Prostate gland (tissue), 2 donors: ENCODE measurements around the gene AKT3. TPM values are rescaled to one million over a fixed set of nuclear protein-coding genes. Genes with fewer than 3 reads are reported as not detected.

Experiments used
- DNase-seq: peaks from one replicate; pipeline ENCODE4 v3.0.0-alpha.2; 2019; ENCODE audit warnings: low spot score
- H3K27ac ChIP-seq, 2 donors: fragments of 200-600 bp; sonication (generic); 2 replicates each; pipeline ENCODE4 v1.5.1; 2017 to 2019
- H3K27me3 ChIP-seq: fragments of 200-600 bp; sonication (generic); replicated peaks from 2 replicates; pipeline ENCODE4 v1.5.1; 2019; ENCODE audit not compliant: insufficient read depth
- H3K36me3 ChIP-seq, 2 donors: fragments of 200-600 bp; sonication (generic); 1 replicate in 1 of 2; 2 replicates in 1 of 2; pipeline versions ENCODE4 v1.5.1 to v1.8.1; 2017 to 2019
- H3K4me1 ChIP-seq: fragments of 200-600 bp; sonication (generic); replicated peaks from 2 replicates; pipeline ENCODE4 v1.5.1; 2019
- H3K4me3 ChIP-seq, 2 donors: fragments of 200-600 bp; sonication (generic); 2 replicates each; pipeline ENCODE4 v1.5.1; 2017 to 2019
- H3K9me3 ChIP-seq: fragments of 200-600 bp; sonication (generic); 2 replicates; pipeline ENCODE4 v1.5.1; 2017
- POLR2A ChIP-seq: fragments of 450-650 bp; IDR thresholded peaks from one replicate; pipeline ENCODE4 v1.6.1; 2016; ENCODE audit warnings: antibody characterized with exemption, mild to moderate bottlenecking
- POLR2AphosphoS5 ChIP-seq: sonication (generic); formaldehyde crosslinking; IDR thresholded peaks from one replicate; pipeline ENCODE4 v1.6.1; 2017; ENCODE audit warnings: antibody characterized with exemption
- WGBS: methylation state at CpG from one replicate; pipeline ENCODE4 v1.1.5; 2018; 5-methylcytosine and 5-hydroxymethylcytosine counted together
- intact Hi-C: fragments of 100-400 bp; cut with DNase I; formaldehyde crosslinking; loops from one replicate; pipeline ENCODE4 v1.14.2; 2022
- total RNA-seq, 2 donors: library from RNA; depleted of rRNA; stranded (reverse); fragments of >200 nt; gene quantifications; one replicate each; pipeline ENCODE4 v1.1.0, GENCODE V29; 2016
- TF ChIP-seq, protein P1 (sequence below), 4 experiments: fragments of 200-600 bp in 2 of 4; fragments of 450-650 bp in 2 of 4; sonication (generic) in 2 of 4; IDR thresholded peaks; 1 replicate in 3 of 4; 2 replicates in 1 of 4; pipeline ENCODE4 v1.5.1; 2016 to 2019; ENCODE audit warnings: antibody characterized with exemption in 4 of 4, mild to moderate bottlenecking in 2 of 4, moderate library complexity in 2 of 4

Gene AKT3
- total RNA-seq, 2 donors from 2014 or later: 40.7 to 62.7 TPM

- no peak for TF ChIP-seq POLR2A
- TF ChIP-seq, protein P1, sequence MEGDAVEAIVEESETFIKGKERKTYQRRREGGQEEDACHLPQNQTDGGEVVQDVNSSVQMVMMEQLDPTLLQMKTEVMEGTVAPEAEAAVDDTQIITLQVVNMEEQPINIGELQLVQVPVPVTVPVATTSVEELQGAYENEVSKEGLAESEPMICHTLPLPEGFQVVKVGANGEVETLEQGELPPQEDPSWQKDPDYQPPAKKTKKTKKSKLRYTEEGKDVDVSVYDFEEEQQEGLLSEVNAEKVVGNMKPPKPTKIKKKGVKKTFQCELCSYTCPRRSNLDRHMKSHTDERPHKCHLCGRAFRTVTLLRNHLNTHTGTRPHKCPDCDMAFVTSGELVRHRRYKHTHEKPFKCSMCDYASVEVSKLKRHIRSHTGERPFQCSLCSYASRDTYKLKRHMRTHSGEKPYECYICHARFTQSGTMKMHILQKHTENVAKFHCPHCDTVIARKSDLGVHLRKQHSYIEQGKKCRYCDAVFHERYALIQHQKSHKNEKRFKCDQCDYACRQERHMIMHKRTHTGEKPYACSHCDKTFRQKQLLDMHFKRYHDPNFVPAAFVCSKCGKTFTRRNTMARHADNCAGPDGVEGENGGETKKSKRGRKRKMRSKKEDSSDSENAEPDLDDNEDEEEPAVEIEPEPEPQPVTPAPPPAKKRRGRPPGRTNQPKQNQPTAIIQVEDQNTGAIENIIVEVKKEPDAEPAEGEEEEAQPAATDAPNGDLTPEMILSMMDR (IDR thresholded peaks at IDR 0.05): no peak
- no peak for TF ChIP-seq POLR2AphosphoS5
- DNase-seq: no peak
- H3K27me3 ChIP-seq: no peaks in the 10 kb centered on the region
- 58% methylated on average over 1 of the region's 1 CpG for WGBS
- H3K4me1 ChIP-seq: no peaks in the 10 kb centered on the region
- no peaks in the 10 kb centered on the region for H3K9me3 ChIP-seq
- no peaks in the 10 kb centered on the region for H3K36me3 ChIP-seq
- no peak overlapping the region for H3K4me3 ChIP-seq
- intact Hi-C loops: no loop called here
- H3K27ac ChIP-seq: no peak overlapping the region
Observed at GRCh38 chr1:243738020-243738419, 112.0 kb downstream of the AKT3 start.

DNA sequence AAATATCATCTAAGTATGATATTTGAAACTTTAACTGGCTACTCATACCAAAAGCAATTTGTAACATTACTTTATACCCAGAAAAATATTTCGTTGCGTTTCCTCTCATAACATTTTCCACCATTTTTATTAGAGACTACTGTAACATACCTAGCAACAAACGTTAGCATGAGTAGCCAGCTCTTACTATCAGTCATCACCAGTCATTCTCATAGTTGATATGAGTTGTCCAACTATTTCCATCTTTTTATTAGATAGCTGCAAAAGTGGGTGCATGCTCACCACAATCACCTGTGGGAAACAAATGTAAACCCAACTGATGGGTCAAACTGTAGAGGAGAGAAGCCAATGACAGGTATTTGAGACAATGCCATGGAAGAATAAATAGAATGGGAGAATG is 114.6 kb downstream of the AKT3 start:
- Histone ChIP-seq H3K27me3 (no peaks in the 10 kb centered on the region), H3K4me1 (no peaks in the 10 kb centered on the region), H3K27ac (no peak overlapping the region), H3K9me3 (no peaks in the 10 kb centered on the region), H3K36me3 (no peaks in the 10 kb centered on the region), H3K4me3 (no peak overlapping the region)
- DNase-seq: no peak
- intact Hi-C loops: no loop called here
- TF ChIP-seq POLR2A (no peak), POLR2AphosphoS5 (no peak)
- TF ChIP-seq, protein P1 (IDR thresholded peaks at IDR 0.05): no peak
- 92% methylated on average over 3 of the region's 3 CpGs for WGBS

DNA sequence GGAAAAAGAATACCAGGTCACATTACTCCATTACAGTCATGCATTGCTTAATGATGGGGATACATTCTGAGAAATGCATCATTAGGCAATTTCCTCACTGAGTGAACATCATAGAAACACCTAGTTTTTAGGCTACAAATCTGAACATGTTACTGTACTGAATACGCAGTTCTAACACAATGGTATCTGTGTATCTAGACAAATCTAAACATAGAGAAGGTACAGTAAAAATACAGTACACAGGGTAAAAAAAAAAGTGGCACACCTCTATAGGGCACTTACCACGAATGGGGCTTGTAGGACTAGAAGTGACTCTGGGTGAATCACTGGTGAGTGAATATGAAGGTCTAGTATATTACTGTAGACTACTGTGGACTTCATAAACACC is 115.7 kb downstream of the AKT3 start:
- 36% methylated on average over 2 of the region's 2 CpGs for WGBS
- intact Hi-C loops: no loop called here
- Histone ChIP-seq H3K36me3 (no peaks in the 10 kb centered on the region), H3K4me1 (no peaks in the 10 kb centered on the region), H3K9me3 (no peaks in the 10 kb centered on the region), H3K4me3 (no peak overlapping the region), H3K27me3 (no peaks in the 10 kb centered on the region), H3K27ac (no peak overlapping the region)
- TF ChIP-seq, protein P1 (IDR thresholded peaks at IDR 0.05): no peak
- TF ChIP-seq POLR2AphosphoS5 (no peak), POLR2A (no peak)
- DNase-seq: no peak

GRCh38 chr1:243733670-243734307 is 116.3 kb downstream of the AKT3 start:
- Histone ChIP-seq H3K4me3 (no peak overlapping the region), H3K27me3 (no peaks in the 10 kb centered on the region), H3K9me3 (no peaks in the 10 kb centered on the region), H3K4me1 (no peaks in the 10 kb centered on the region), H3K36me3 (no peaks in the 10 kb centered on the region), H3K27ac (no peak overlapping the region)
- TF ChIP-seq, protein P1 (IDR thresholded peaks at IDR 0.05): no peak
- TF ChIP-seq POLR2A (no peak), POLR2AphosphoS5 (no peak)
- no peak for DNase-seq
- 72% methylated on average over 1 of the region's 1 CpG for WGBS
- intact Hi-C loops: no loop called here

GRCh38 chr1:243732637-243733036 is 117.4 kb downstream of the AKT3 start:
- no peaks in the 10 kb centered on the region for H3K9me3 ChIP-seq
- no peaks in the 10 kb centered on the region for H3K36me3 ChIP-seq
- no peaks in the 10 kb centered on the region for H3K27me3 ChIP-seq
- no peak for DNase-seq
- intact Hi-C loops: no loop called here
- H3K4me3 ChIP-seq: no peak overlapping the region
- TF ChIP-seq, protein P1 (IDR thresholded peaks at IDR 0.05): no peak
- no peak for TF ChIP-seq POLR2A
- TF ChIP-seq POLR2AphosphoS5: no peak
- H3K27ac ChIP-seq: no peak overlapping the region
- H3K4me1 ChIP-seq: no peaks in the 10 kb centered on the region
